Activated B cell treated with CpG ODN at 0.5 μM for 24 hours (primary cell): ENCODE data around the gene GIPC2. TPM values are rescaled to one million over a fixed set of nuclear protein-coding genes. Genes with fewer than 3 reads are reported as not detected.

ENCODE experiments used
- ATAC-seq: fragments of 200-7000 bp; cut with Tn5 transposase; one replicate; pipeline ENCODE4 v1.10.0; 2021; ENCODE audit warnings: low read depth, mild to moderate bottlenecking, moderate library complexity
- CTCF ChIA-PET: fragments of 350-600 bp; sonication (Branson Sonifier 250); formaldehyde crosslinking; loops from one replicate; lab custom pipeline; 2021; ENCODE audit warnings: antibody characterized with exemption; lab: Charles Lee
- POLR2A ChIA-PET: fragments of 350-600 bp; sonication (Branson Sonifier 250); formaldehyde crosslinking; loops from one replicate; lab custom pipeline; 2021; ENCODE audit warnings: antibody characterized with exemption; lab: Charles Lee
- DNase-seq: peaks from one replicate; pipeline ENCODE4 v3.0.0; 2022
- H3K27ac Mint-ChIP-seq: one replicate; pipeline ENCODE4 v1.8.0; 2020; ENCODE audit warnings: mixed read lengths
- H3K27me3 Mint-ChIP-seq: one replicate; pipeline ENCODE4 v1.8.0; 2021; ENCODE audit warnings: mixed read lengths
- H3K36me3 Mint-ChIP-seq: one replicate; pipeline ENCODE4 v1.8.0; 2021; ENCODE audit warnings: low read depth, mixed read lengths
- H3K4me1 Mint-ChIP-seq: one replicate; pipeline ENCODE4 v1.8.0; 2021; ENCODE audit warnings: mixed read lengths
- H3K4me3 Mint-ChIP-seq: one replicate; pipeline ENCODE4 v1.8.0; 2020; ENCODE audit warnings: mild to moderate bottlenecking, mixed read lengths
- H3K9me3 Mint-ChIP-seq: one replicate; pipeline ENCODE4 v1.8.0; 2020; ENCODE audit warnings: mixed read lengths
- intact Hi-C: fragments of 100-400 bp; cut with micrococcal nuclease; formaldehyde crosslinking; loops from one replicate; pipeline ENCODE4 v1.15.1; 2024
- total RNA-seq: library from RNA; stranded (reverse); gene quantifications from 2 replicates; pipeline ENCODE4 v1.2.3, GENCODE V29; 2022
- TF ChIP-seq, protein P1 (sequence below): fragments of 200-600 bp; IDR thresholded peaks from one replicate; pipeline ENCODE4 v1.8.0; 2022; ENCODE audit warnings: antibody characterized with exemption, mild to moderate bottlenecking

Gene GIPC2
- total RNA-seq, 1 donor from 2014 or later = not detected

DNA sequence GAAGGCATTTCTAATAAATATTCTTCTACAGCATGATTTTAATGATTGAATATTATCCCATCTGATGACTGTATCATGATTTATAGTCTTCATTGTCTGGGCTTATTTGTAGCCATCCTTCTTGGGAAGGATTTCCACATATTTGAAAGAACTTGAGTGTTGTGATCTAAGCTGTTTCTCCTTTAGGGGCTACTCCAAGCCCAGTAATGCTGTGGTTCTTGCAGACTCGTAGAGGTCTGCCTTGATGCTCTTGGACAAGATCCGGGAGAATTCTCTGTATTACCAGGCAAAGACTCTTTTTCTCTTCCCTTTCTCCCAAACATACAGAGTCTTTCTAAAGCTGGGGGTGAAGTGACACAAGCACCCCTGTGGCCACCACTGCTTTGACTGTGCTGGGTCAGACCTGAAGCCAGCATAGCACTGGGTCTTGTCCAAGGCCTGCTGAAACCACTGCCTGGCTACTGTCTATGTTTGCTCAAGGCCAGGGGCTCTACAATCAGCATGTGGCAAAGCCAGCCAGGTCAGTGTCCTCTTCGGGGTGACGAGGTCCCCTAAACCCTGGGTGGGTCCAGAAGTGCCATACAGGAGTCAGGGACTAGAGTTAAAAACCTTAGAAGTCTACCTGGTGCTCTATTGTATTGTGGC, 107.4 kb downstream of the GIPC2 start:
- H3K4me3 Mint-ChIP-seq = no peak overlapping the region
- ChIA-PET POLR2A (no interaction called here), CTCF (no interaction called here)
- no peak for ATAC-seq
- no peaks in the 10 kb centered on the region for H3K9me3 Mint-ChIP-seq
- H3K27ac Mint-ChIP-seq = no peak overlapping the region
- DNase-seq = no peak
- TF ChIP-seq, protein P1, sequence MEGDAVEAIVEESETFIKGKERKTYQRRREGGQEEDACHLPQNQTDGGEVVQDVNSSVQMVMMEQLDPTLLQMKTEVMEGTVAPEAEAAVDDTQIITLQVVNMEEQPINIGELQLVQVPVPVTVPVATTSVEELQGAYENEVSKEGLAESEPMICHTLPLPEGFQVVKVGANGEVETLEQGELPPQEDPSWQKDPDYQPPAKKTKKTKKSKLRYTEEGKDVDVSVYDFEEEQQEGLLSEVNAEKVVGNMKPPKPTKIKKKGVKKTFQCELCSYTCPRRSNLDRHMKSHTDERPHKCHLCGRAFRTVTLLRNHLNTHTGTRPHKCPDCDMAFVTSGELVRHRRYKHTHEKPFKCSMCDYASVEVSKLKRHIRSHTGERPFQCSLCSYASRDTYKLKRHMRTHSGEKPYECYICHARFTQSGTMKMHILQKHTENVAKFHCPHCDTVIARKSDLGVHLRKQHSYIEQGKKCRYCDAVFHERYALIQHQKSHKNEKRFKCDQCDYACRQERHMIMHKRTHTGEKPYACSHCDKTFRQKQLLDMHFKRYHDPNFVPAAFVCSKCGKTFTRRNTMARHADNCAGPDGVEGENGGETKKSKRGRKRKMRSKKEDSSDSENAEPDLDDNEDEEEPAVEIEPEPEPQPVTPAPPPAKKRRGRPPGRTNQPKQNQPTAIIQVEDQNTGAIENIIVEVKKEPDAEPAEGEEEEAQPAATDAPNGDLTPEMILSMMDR = no peak
- intact Hi-C loops = no loop called here
- peaks cover 17% of the 10 kb centered on the region for H3K27me3 Mint-ChIP-seq
- no peaks in the 10 kb centered on the region for H3K4me1 Mint-ChIP-seq
- no peaks in the 10 kb centered on the region for H3K36me3 Mint-ChIP-seq

DNA sequence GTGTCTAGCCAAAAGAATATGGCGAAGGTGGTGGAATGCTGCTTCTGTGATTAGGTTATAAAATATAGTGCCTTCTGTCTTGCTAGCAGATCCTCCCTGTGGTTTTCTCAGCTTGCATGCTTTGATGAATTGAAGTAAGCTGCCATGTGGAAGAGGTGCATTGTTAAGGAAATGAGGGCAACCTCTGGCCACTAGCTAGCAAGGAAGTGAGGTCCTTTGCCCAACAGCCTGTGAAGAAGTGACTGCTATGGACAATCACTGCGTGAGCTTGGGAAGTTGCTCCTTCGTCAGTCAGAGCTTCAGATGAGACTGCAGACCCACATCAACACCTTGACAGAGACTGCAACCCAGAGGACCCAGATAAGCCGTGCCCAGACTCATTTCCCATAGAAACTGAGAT, 109.4 kb downstream of the GIPC2 start:
- Mint-ChIP-seq H3K27me3 (peaks cover 12% of the 10 kb centered on the region), H3K27ac (no peak overlapping the region), H3K9me3 (no peaks in the 10 kb centered on the region), H3K4me1 (no peaks in the 10 kb centered on the region), H3K36me3 (no peaks in the 10 kb centered on the region), H3K4me3 (no peak overlapping the region)
- ChIA-PET POLR2A (no interaction called here), CTCF (interaction anchor here (1.5 kb wide), 1 partner anchor 12 kb away, joined by 4 read pairs; no protein-coding TSS in a partner anchor)
- TF ChIP-seq, protein P1 = no peak
- intact Hi-C loops = no loop called here
- no peak for DNase-seq
- ATAC-seq = no peak

DNA sequence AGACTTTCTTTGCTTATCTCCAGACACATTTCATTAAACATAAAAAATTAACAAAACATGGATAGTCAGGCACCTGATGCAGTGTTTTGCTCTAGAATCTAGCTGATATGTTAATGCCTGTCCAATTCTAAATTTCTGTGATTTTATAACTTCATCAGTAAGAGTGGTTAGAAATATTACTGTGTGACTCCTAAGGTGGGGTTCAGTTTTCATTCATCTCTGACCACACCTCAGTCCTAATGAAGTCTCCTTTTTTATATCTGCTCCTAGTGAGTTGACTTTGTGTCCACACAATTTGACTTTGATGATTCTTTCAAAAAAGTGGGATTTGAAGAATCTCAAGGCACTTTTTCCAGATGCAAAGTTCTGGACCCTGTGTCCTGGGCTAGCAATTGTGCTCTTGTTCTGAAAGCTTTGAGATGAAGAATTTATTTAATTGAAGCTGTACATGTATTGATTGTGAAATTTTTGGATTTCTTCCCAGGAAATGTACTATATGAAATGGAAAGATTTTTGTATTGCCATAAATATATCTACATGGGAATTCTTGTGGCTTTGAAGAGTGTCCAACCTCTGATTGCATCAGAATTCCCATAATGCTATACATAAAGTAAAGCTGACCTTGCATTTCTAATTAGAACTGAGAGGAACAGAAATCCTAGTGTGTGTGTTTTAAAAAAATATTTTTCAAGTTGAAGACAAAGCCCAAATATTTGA, 111.2 kb downstream of the GIPC2 start:
- H3K27me3 Mint-ChIP-seq = peaks cover 14% of the 10 kb centered on the region
- DNase-seq = no peak
- H3K27ac Mint-ChIP-seq = no peak overlapping the region
- no peaks in the 10 kb centered on the region for H3K4me1 Mint-ChIP-seq
- POLR2A ChIA-PET = no interaction called here
- H3K9me3 Mint-ChIP-seq = no peaks in the 10 kb centered on the region
- TF ChIP-seq, protein P1 = no peak
- intact Hi-C loops = no loop called here
- ATAC-seq = no peak
- no peak overlapping the region for H3K4me3 Mint-ChIP-seq
- CTCF ChIA-PET = interaction anchor here (1.2 kb wide), 1 partner anchor 11 kb away, joined by 4 read pairs; no protein-coding TSS in a partner anchor
- H3K36me3 Mint-ChIP-seq = no peaks in the 10 kb centered on the region

DNA sequence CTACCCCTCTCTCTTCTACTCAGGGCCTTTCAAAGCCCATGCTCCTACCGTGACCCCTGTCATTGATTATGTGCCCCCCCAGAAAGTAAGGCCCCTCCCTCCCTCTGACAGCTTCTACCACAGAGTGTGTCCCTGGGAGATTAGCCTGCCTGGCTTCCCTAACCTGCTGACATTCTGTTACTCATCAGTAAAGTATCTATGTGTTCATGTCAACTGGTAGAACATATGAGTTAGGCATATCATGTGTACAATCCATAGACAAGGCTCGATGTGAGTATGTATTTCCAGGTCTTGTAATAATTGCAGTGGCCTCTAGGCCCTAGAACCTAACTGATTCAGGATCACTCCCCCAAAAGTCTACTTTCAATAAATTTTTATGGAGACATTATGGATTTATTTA, 120.0 kb downstream of the GIPC2 start:
- ChIA-PET POLR2A (no interaction called here), CTCF (no interaction called here)
- H3K4me3 Mint-ChIP-seq = no peak overlapping the region
- intact Hi-C loops = no loop called here
- peaks cover 2% of the 10 kb centered on the region for H3K27me3 Mint-ChIP-seq
- DNase-seq (no peak), ATAC-seq (no peak)
- no peaks in the 10 kb centered on the region for H3K4me1 Mint-ChIP-seq
- no peak overlapping the region for H3K27ac Mint-ChIP-seq
- TF ChIP-seq, protein P1 = no peak
- no peaks in the 10 kb centered on the region for H3K9me3 Mint-ChIP-seq
- H3K36me3 Mint-ChIP-seq = no peaks in the 10 kb centered on the region

DNA sequence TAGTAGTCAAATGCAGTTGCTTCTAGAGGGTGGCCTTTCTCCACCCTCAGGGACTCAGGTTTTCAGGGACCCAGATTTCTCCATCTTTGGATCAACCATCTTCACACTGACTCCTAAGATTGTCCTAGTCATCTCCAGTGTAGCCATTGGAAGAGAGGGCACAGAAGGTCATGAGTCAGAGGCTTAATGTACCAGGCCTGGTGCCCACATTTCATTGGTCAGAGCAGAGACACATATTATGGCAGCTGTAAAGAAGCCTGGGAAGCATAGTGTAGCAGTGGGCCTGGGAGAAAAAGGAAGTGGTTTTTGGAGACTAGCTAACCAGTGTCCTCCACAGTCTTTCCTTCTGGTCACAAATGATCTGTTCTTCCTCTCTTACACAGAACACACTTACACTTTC, 122.5 kb downstream of the GIPC2 start:
- intact Hi-C loops = no loop called here
- ATAC-seq (no peak), DNase-seq (no peak)
- TF ChIP-seq, protein P1 = no peak
- H3K4me1 Mint-ChIP-seq = no peaks in the 10 kb centered on the region
- no peaks in the 10 kb centered on the region for H3K27me3 Mint-ChIP-seq
- POLR2A ChIA-PET = no interaction called here
- H3K4me3 Mint-ChIP-seq = no peak overlapping the region
- H3K27ac Mint-ChIP-seq = no peak overlapping the region
- H3K9me3 Mint-ChIP-seq = no peaks in the 10 kb centered on the region
- H3K36me3 Mint-ChIP-seq = no peaks in the 10 kb centered on the region
- CTCF ChIA-PET = no interaction called here
